Measurements from ENCODE around the gene PPP1R9B. TPM values are rescaled to one million over a fixed set of nuclear protein-coding genes. Genes with fewer than 3 reads are reported as not detected.

Gene PPP1R9B
- polyA plus RNA-seq, 1 donor (not counting 4 experiments of a cell fraction or from before 2014, with no cell fraction given): 16.1 TPM

- Histone ChIP-seq H3K4me1 (ENCODE audit: control insufficient read depth, extremely low read depth, insufficient read depth, low read length) (no peaks in the 10 kb centered on the region), H3K36me3 (ENCODE audit: control insufficient read depth in 2 of 2, extremely low read depth in 1 of 2, insufficient read depth in 2 of 2, low read length in 2 of 2) (no peaks in the 10 kb centered on the region), H3K27me3 (ENCODE audit: control insufficient read depth, extremely low read depth, insufficient read depth, low read length) (peaks cover 3% of the 10 kb centered on the region), H3K27ac (ENCODE audit: control insufficient read depth, insufficient read depth, low read length) (no peak overlapping the region), H3K9me3 (ENCODE audit: control insufficient read depth, low read depth, low read length) (no peaks in the 10 kb centered on the region), H4K20me1 (ENCODE audit: control insufficient read depth, extremely low read depth, insufficient read depth, low read length) (no peaks in the 10 kb centered on the region), H3K9me1 (ENCODE audit: control insufficient read depth, extremely low read depth, insufficient read depth, low read length) (no peaks in the 10 kb centered on the region), H3K79me2 (ENCODE audit: control insufficient read depth, insufficient read depth, low read length) (no peaks in the 10 kb centered on the region), H2AFZ (ENCODE audit: control insufficient read depth, low read length) (no peak overlapping the region), H3K4me2 (ENCODE audit: control insufficient read depth, extremely low read depth, insufficient read depth, low read depth, low read length) (no peak overlapping the region), H3K4me3 (ENCODE audit: control insufficient read depth in 2 of 3, extremely low read depth in 1 of 3, insufficient read depth in 2 of 3, low read depth in 1 of 3, low read length in 3 of 3) (no peak overlapping the region), H3K9ac (ENCODE audit: control insufficient read depth, extremely low read depth, insufficient read depth, low read length) (no peak overlapping the region)
- dilution Hi-C loops (cut with MboI; ENCODE audit: extremely low pct_ligation_motif_present, low sequenced_read_pairs): no loop called here
- FAIRE-seq (no peak), DNase-seq (ENCODE audit: low read depth, low spot score) (no peak)
- TF ChIP-seq EZH2 (IDR thresholded peaks at IDR 0.05; ENCODE audit: low read length): no peak
- no peak for TF ChIP-seq CTCF (optimal IDR thresholded peaks at IDR 0.05 in 1 of 3, IDR thresholded peaks at IDR 0.05 in 1 of 3, conservative IDR thresholded peaks at IDR 0.05 in 1 of 3; ENCODE audit: extremely low read depth in 1 of 3, insufficient read depth in 2 of 3, low read length in 3 of 3)
Observed at GRCh38 chr17:50169881-50170459, 19.5 kb upstream of the PPP1R9B start.

GRCh38 chr17:50169121-50169764 is 18.8 kb upstream of the PPP1R9B start:
- TF ChIP-seq EZH2 (IDR thresholded peaks at IDR 0.05; ENCODE audit: low read length) (no peak), CTCF (optimal IDR thresholded peaks at IDR 0.05 in 1 of 3, IDR thresholded peaks at IDR 0.05 in 1 of 3, conservative IDR thresholded peaks at IDR 0.05 in 1 of 3; ENCODE audit: extremely low read depth in 1 of 3, insufficient read depth in 2 of 3, low read length in 3 of 3) (peak; percentile 91 to 98 (median 93))
- Histone ChIP-seq H3K27me3 (ENCODE audit: control insufficient read depth, extremely low read depth, insufficient read depth, low read length) (peaks cover 3% of the 10 kb centered on the region), H3K4me1 (ENCODE audit: control insufficient read depth, extremely low read depth, insufficient read depth, low read length) (no peaks in the 10 kb centered on the region), H3K9me3 (ENCODE audit: control insufficient read depth, low read depth, low read length) (no peaks in the 10 kb centered on the region), H2AFZ (ENCODE audit: control insufficient read depth, low read length) (no peak overlapping the region), H3K9ac (ENCODE audit: control insufficient read depth, extremely low read depth, insufficient read depth, low read length) (no peak overlapping the region), H3K27ac (ENCODE audit: control insufficient read depth, insufficient read depth, low read length) (no peak overlapping the region), H3K9me1 (ENCODE audit: control insufficient read depth, extremely low read depth, insufficient read depth, low read length) (no peaks in the 10 kb centered on the region), H3K79me2 (ENCODE audit: control insufficient read depth, insufficient read depth, low read length) (no peaks in the 10 kb centered on the region), H3K4me3 (ENCODE audit: control insufficient read depth in 2 of 3, extremely low read depth in 1 of 3, insufficient read depth in 2 of 3, low read depth in 1 of 3, low read length in 3 of 3) (no peak overlapping the region), H3K4me2 (ENCODE audit: control insufficient read depth, extremely low read depth, insufficient read depth, low read depth, low read length) (no peak overlapping the region), H4K20me1 (ENCODE audit: control insufficient read depth, extremely low read depth, insufficient read depth, low read length) (no peaks in the 10 kb centered on the region), H3K36me3 (ENCODE audit: control insufficient read depth in 2 of 2, extremely low read depth in 1 of 2, insufficient read depth in 2 of 2, low read length in 2 of 2) (no peaks in the 10 kb centered on the region)
- DNase-seq (ENCODE audit: low read depth, low spot score): no peak
- dilution Hi-C loops (cut with MboI; ENCODE audit: extremely low pct_ligation_motif_present, low sequenced_read_pairs): no loop called here
- peak; percentile 77 for FAIRE-seq
